ENCODE data around the gene TCP1. TPM values are rescaled to one million over a fixed set of nuclear protein-coding genes. Genes with fewer than 3 reads are reported as not detected.

Gene TCP1
- total and polyA plus RNA-seq, 2 donors (not counting 3 experiments of a cell fraction or from before 2014, with no cell fraction given), result 168 to 302 TPM

- ChIA-PET POLR2A (no interaction called here), CTCF (interaction anchor here (1.7 kb wide), 1 partner anchor 45 kb away, joined by 3 read pairs; no protein-coding TSS in a partner anchor)
- FAIRE-seq, result no peak
- no TSS peak for BruUV-seq (replicated peaks)
- Histone ChIP-seq H3K27ac (ENCODE audit: insufficient read depth, low read depth, low read length) (no peak overlapping the region), H3K9me3 (replicated peaks; ENCODE audit: control insufficient read depth, insufficient read depth, low read length) (no peaks in the 10 kb centered on the region), H3K79me2 (ENCODE audit: control insufficient read depth, insufficient read depth, low read length) (no peaks in the 10 kb centered on the region), H3K27me3 (ENCODE audit: control insufficient read depth in 2 of 2, insufficient read depth in 2 of 2, low read length in 2 of 2) (no peaks in the 10 kb centered on the region), H4K20me1 (replicated peaks; ENCODE audit: control insufficient read depth, extremely low read depth, insufficient read depth, low read length) (no peaks in the 10 kb centered on the region), H3K4me2 (ENCODE audit: insufficient read depth, low read length) (no peak overlapping the region), H3K36me3 (ENCODE audit: control insufficient read depth in 2 of 2, extremely low read depth in 1 of 2, insufficient read depth in 2 of 2, low read length in 2 of 2) (no peaks in the 10 kb centered on the region), H3K9ac (replicated peaks; ENCODE audit: extremely low read depth, insufficient read depth, low read length) (no peak overlapping the region), H3K9me1 (replicated peaks; ENCODE audit: control insufficient read depth, extremely low read depth, insufficient read depth, low read length) (no peaks in the 10 kb centered on the region), H3K4me1 (ENCODE audit: control insufficient read depth, extremely low read depth, insufficient read depth, low read length) (no peaks in the 10 kb centered on the region), H2AFZ (ENCODE audit: low read depth, low read length) (no peak overlapping the region), H3K4me3 (replicated peaks in 1 of 3; ENCODE audit: insufficient read depth in 1 of 3, low read depth in 1 of 3, low read length in 3 of 3) (no peak overlapping the region)
- DNase-seq (ENCODE audit: low read depth, low spot score), result no peak
- dilution Hi-C loops (cut with MboI; ENCODE audit: extremely low pct_ligation_motif_present, low sequenced_read_pairs), result no loop called here
- TF ChIP-seq POLR2A (IDR thresholded peaks at IDR 0.05; ENCODE audit: low read depth, low read length), result no peak
- no peak for TF ChIP-seq MAX (IDR thresholded peaks at IDR 0.05; ENCODE audit: insufficient read depth, insufficient read length)
- no peak for TF ChIP-seq GATA2 (IDR thresholded peaks at IDR 0.05; ENCODE audit: insufficient read depth, insufficient read length, low read depth, low read length)
- TF ChIP-seq MYC (IDR thresholded peaks at IDR 0.05; ENCODE audit: low read depth, low read length), result no peak
- TF ChIP-seq POLR2AphosphoS5 (IDR thresholded peaks at IDR 0.05; ENCODE audit: insufficient read depth, low read depth, low read length), result no peak
- no peak for TF ChIP-seq EZH2 (IDR thresholded peaks at IDR 0.05; ENCODE audit: borderline replicate concordance, low read depth, low read length, severe bottlenecking)
- intact Hi-C loops (cut with micrococcal nuclease), result no loop called here
Measured at GRCh38 chr6:159805440-159806020, 16.1 kb upstream of the TCP1 start.

- ChIA-PET CTCF (no interaction called here), POLR2A (no interaction called here)
- no TSS peak for BruUV-seq (replicated peaks)
Measured at GRCh38 chr6:159804504-159804903, 15.1 kb upstream of the TCP1 start.

More at GRCh38 chr6:159804504-159804903, 15.1 kb upstream of the TCP1 start:
- H3K4me2 ChIP-seq (ENCODE audit: insufficient read depth, low read length), result no peak overlapping the region
- no peak for DNase-seq (ENCODE audit: low read depth, low spot score)
- no peak overlapping the region for H3K27ac ChIP-seq (ENCODE audit: insufficient read depth, low read depth, low read length)
- no peak overlapping the region for H2AFZ ChIP-seq (ENCODE audit: low read depth, low read length)
- dilution Hi-C loops (cut with MboI; ENCODE audit: extremely low pct_ligation_motif_present, low sequenced_read_pairs), result no loop called here
- no peaks in the 10 kb centered on the region for H3K9me3 ChIP-seq (replicated peaks; ENCODE audit: control insufficient read depth, insufficient read depth, low read length)
- H3K4me3 ChIP-seq (replicated peaks in 1 of 3; ENCODE audit: insufficient read depth in 1 of 3, low read depth in 1 of 3, low read length in 3 of 3), result no peak overlapping the region
- no peaks in the 10 kb centered on the region for H3K36me3 ChIP-seq (ENCODE audit: control insufficient read depth in 2 of 2, extremely low read depth in 1 of 2, insufficient read depth in 2 of 2, low read length in 2 of 2)
- H3K9me1 ChIP-seq (replicated peaks; ENCODE audit: control insufficient read depth, extremely low read depth, insufficient read depth, low read length), result no peaks in the 10 kb centered on the region
- no peaks in the 10 kb centered on the region for H3K79me2 ChIP-seq (ENCODE audit: control insufficient read depth, insufficient read depth, low read length)
- intact Hi-C loops (cut with micrococcal nuclease), result no loop called here
- no peak for FAIRE-seq
- TF ChIP-seq MYC (IDR thresholded peaks at IDR 0.05; ENCODE audit: low read depth, low read length) (no peak), MAX (IDR thresholded peaks at IDR 0.05; ENCODE audit: insufficient read depth, insufficient read length) (no peak), CTCF (IDR thresholded peaks at IDR 0.05; ENCODE audit: extremely low read depth in 1 of 2, insufficient read depth in 1 of 2, low read depth in 1 of 2, low read length in 2 of 2) (no peak), GATA2 (IDR thresholded peaks at IDR 0.05; ENCODE audit: insufficient read depth, insufficient read length, low read depth, low read length) (no peak), POLR2A (IDR thresholded peaks at IDR 0.05; ENCODE audit: low read depth, low read length) (no peak), POLR2AphosphoS5 (IDR thresholded peaks at IDR 0.05; ENCODE audit: insufficient read depth, low read depth, low read length) (no peak), FOS (IDR thresholded peaks at IDR 0.05; ENCODE audit: borderline replicate concordance, insufficient read depth, low read length) (no peak), JUN (IDR thresholded peaks at IDR 0.05; ENCODE audit: borderline replicate concordance, insufficient read depth, insufficient read length, low read depth) (no peak), EZH2 (IDR thresholded peaks at IDR 0.05; ENCODE audit: borderline replicate concordance, low read depth, low read length, severe bottlenecking) (no peak)
- H3K9ac ChIP-seq (replicated peaks; ENCODE audit: extremely low read depth, insufficient read depth, low read length), result no peak overlapping the region
- H3K27me3 ChIP-seq (ENCODE audit: control insufficient read depth in 2 of 2, insufficient read depth in 2 of 2, low read length in 2 of 2), result no peaks in the 10 kb centered on the region
- H3K4me1 ChIP-seq (ENCODE audit: control insufficient read depth, extremely low read depth, insufficient read depth, low read length), result no peaks in the 10 kb centered on the region
- H4K20me1 ChIP-seq (replicated peaks; ENCODE audit: control insufficient read depth, extremely low read depth, insufficient read depth, low read length), result no peaks in the 10 kb centered on the region
